GM04503 (cell line): ENCODE measurements around the gene GRK2.

Experiments used
- DNase-seq: peaks from one replicate; pipeline ENCODE4 v3.0.0-alpha.2; 2012; ENCODE audit warnings: low read depth

Gene GRK2

DNA sequence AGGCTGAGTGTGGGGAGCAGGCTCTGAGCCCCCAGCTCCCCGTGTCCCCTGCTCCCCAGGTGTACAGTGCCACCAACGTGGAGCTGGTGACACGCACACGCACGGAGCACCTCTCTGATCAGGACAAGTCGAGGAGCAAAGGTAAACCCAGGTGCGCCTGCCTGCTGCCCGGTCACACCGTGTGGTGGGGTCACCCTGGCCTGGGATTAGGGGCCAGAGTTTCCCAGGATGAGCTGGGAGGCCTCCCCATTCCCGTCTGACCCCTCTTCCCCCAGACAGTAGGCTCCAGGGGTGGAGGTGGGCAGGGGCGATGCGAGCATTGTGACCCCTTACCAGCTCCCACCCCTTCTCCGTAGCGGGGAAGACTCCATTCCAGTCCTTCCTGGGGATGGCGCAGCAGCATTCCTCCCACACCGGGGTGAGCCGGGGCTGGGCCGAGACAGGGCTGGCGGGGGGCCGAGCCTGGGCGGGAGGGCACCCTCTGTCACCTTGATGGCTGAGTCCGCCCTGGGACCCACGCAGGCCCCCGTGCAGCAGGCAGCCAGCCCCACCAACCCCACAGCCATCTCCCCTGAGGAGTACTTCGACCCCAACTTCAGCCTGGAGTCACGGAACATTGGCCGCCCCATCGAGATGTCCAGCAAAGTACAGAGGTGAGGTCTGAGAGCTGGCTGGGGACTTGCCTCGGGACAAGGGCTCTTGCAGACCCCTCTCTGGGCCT lies 33.4 kb downstream of the GRK2 start:
- DNase-seq, result no peak

DNA sequence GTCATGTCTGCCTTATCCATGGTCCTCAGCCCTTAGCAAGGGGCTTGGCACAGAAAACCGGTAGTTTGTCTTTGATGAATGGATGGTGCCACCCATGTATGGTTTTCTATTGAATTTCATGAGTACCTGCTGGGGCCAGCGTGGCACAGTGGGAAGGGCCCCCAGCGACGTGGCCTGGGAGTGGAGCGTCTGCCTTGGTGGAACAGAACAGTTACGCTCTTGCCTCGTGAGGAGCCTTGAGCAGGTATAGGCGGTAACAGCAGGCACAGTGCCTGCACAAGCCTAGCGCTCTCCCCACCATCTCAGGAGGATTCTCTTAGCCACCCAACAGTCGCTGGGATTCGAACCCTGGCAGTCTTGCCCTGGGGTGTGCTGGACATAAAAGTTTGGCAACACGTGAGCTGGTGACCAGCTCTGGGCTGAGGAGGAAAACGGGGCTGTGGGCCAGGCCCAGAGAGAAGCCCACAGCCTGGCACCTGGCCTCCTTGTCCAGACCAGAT lies 34.0 kb downstream of the GRK2 start:
- no peak for DNase-seq

DNA sequence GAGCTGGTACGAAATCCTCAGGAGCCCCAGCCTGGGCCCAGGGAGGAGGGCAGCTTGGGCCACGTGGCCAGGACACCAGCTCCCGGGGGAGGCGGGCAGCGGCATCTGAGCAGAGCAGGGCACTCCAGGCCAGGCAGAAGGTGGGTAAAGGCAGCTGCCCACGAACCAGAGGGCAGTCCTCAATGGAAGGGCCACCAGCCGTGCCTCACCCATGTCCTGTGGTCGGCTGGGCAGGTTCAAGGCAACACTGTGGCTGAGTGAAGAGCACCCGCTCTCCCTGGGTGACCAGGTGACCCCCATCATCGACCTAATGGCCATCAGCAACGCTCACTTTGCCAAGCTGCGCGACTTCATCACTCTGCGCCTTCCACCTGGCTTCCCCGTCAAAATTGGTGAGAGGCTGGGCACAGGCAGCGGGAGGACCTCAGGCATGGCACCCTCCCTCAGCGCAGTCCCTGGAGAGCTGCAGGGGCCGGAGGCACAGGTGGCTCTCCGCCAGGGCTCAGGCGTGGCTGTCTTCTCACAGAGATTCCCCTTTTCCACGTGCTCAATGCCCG lies 34.6 kb downstream of the GRK2 start:
- no peak for DNase-seq

DNA sequence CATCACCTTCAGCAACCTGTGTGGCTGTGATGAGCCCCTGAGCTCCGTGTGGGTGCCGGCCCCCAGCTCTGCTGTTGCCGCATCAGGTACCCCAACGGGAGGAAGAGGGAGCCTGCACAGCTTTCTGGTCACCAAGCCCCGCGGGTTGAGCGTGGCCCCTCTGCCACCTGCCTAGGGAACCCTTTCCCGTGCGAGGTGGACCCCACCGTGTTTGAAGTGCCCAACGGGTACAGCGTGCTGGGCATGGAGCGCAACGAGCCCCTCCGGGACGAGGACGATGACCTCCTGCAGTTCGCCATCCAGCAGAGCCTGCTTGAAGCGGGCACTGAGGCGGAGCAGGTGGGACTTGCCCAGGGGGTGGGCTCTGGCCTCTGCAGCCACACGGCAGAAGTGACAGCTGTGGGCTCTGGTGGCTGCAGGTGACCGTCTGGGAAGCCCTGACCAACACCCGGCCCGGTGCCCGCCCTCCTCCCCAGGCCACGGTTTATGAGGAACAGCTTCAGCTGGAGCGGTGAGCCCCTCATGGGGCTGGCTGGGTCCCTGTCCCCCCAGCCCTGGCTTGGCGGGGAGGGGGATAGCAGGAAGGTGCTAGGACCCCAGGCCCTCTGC lies 35.1 kb downstream of the GRK2 start:
- no peak for DNase-seq

DNA sequence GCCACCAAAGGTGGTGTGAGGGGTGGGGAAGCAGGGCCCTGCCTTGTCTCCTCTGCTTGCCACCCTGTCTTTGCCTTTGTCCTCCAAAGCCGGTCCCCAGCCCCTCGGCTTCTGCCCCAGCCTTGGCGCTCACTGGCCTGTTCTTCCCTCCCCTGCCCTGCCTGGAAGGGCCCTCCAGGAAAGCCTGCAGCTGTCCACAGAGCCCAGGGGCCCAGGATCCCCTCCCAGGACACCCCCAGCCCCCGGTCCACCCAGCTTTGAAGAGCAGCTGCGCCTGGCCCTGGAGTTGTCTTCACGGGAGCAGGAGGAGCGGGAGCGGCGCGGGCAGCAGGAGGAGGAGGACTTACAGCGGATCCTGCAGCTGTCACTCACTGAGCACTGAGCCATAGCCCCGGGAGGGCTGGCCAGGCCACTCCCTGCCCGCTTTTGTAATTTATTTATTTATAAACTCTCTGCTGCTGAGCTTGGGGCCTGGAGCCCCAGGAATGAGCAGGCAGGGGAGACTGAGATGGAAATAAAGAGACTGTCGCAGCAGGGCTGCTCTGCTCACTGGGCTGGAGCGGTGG lies 35.8 kb downstream of the GRK2 start:
- DNase-seq, result no peak

DNA sequence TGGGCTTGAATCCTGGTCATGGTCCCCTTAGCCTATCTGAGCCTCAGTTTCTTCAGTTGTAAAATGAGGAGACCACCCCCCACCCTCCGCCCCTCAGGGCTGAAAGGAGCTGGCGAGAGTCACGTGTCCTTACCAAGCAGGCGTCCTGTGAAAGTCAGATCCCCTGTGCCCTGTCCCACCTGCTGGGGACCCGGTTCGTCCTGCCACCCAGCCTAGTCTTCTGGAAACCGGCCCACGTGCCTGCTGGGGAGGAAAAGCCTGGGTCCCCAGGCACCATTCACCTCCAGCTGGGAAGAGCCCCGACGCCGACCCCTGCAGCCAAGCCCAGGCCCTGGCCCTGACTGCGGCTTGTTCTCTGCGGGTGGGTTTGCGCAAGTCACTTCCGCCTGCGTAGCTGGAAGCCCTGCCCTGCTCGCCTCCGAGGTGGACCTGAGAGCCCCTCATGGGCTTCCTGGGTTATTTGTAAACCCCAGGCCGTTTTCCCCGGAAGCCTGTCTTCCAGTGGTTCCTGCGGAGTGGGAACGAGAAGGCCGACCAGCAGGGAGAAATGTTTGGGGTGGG lies 36.4 kb downstream of the GRK2 start:
- DNase-seq, result no peak

DNA sequence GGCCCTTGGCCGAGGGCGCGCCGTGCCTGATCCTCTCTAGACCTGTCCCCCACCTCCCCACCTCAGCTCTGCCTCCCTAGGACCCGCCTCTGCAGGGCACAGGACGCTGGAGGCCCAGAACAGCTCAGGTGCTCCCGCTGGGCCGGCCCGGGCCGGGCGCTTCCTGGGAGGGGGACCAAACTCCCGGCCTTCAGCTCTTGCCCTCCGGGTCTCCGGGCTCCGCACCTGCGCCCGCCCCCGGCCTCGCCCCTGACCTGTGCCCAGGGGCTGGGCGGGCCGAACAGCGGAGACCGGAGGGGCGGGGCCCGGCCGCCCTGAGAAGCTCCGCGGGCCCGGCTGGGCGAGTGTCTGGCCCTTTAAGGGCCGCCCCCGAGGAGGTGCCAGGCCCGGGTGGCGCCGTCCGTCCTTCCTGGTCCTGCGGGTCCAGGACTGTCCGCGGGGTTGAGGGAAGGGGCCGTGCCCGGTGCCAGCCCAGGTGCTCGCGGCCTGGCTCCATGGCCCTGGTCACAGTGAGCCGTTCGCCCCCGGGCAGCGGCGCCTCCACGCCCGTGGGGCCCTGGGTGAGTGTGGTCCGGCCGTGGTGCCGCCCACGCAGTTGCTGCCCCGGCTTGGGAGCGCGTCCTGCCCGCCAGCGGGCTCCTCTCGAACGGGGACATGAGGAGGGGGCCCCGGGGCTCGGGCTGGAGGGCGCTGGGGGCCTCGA lies 37.0 kb downstream of the GRK2 start, which contains the start of gene SSH3:
Gene SSH3 (plus strand): TSS at position 399 of the 703 bp plus-strand sequence. CDS start 96 bp downstream, at position 495.
- no peak for DNase-seq

DNA sequence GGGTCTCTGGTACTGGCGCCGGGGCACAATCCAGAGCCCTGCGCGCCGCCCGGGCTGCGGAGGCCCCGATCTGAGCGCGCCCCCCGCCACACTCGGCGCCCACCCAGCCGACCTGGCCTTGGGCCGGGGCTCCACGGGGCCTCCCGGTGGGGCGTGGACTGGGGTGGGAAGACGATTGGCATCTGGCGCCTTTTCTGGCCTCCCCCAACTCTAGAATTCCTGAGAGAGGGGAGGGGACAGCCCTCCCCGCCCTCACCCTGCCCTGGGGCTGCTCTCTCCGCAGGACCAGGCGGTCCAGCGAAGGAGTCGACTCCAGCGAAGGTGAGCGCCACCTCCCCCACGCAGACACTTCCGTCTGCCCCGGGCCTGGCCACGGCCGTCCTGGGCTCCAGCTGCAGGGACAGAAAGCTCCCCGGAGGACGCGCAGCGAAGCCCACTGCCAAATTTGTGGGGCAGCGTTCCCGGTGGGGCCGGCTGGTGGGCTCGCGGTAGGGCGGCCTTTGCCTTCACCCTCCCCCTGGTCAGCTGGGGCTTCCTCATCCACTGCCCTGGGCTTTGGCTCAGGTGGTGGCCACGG lies 37.6 kb downstream of the GRK2 start:
- DNase-seq, result no peak

DNA sequence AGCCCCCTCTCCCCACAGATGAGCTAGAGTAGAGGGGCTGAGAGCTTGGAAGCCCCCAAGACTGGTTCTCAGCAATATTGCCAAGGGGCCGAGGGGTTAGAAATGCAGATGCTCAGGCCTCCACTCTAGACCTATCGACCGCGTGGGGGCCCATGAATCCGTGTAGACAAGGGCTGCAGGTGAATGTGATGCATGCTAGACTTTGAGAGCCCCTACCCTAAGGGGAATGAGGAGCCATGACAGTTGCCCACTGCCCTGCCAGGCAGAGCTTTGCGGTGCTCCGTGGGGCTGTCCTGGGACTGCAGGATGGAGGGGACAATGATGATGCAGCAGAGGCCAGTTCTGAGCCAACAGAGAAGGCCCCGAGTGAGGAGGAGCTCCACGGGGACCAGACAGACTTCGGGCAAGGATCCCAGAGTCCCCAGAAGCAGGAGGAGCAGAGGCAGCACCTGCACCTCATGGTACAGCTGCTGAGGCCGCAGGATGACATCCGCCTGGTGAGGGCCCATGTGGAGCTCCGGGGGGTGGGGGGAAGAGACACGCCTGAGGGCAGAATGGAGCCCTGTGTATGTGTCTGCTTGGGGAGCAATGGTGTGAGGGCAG lies 38.3 kb downstream of the GRK2 start:
- no peak for DNase-seq

DNA sequence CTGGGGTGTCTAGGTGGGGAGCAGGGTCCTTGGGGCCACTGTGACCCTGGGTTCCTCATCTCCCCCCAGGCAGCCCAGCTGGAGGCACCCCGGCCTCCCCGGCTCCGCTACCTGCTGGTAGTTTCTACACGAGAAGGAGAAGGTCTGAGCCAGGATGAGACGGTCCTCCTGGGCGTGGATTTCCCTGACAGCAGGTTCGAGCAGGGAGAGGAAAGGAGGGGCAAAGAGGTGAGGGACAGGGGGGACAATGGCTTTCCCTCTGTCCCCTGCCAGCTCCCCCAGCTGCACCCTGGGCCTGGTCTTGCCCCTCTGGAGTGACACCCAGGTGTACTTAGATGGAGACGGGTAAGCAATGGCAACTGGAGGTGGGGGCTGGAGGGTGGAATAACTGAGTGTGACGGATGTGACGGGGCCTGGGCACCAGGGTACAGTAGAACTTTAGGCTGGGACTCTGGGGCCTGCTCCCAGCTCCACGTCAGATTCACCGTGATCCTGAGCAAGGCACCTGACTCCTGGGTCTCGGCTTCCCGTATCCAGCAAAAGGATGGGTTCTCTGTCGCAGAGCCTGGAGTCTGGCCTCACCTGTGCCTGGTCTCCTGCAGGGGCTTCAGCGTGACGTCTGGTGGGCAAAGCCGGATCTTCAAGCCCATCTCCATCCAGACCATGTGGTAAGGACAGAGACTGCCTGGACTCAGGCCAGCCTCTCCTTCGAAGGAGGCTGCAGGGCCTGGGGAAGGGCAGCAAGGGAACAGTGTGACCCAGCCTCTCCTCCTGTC lies 40.7 kb downstream of the GRK2 start:
- DNase-seq, result no peak

DNA sequence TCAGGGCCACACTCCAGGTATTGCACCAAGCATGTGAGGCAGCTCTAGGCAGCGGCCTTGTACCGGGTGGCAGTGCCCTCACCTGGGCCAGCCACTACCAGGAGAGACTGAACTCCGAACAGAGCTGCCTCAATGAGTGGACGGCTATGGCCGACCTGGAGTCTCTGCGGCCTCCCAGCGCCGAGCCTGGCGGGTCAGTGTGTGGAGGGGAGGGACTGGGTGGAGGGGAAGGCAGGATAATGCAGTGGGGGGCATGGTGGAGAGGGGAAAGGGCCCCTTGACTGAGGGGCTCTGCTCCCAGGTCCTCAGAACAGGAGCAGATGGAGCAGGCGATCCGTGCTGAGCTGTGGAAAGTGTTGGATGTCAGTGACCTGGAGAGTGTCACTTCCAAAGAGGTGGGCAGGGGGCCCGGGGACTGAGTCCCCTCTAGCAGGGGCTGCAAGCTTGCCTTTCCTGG lies 41.3 kb downstream of the GRK2 start:
- no peak for DNase-seq

DNA sequence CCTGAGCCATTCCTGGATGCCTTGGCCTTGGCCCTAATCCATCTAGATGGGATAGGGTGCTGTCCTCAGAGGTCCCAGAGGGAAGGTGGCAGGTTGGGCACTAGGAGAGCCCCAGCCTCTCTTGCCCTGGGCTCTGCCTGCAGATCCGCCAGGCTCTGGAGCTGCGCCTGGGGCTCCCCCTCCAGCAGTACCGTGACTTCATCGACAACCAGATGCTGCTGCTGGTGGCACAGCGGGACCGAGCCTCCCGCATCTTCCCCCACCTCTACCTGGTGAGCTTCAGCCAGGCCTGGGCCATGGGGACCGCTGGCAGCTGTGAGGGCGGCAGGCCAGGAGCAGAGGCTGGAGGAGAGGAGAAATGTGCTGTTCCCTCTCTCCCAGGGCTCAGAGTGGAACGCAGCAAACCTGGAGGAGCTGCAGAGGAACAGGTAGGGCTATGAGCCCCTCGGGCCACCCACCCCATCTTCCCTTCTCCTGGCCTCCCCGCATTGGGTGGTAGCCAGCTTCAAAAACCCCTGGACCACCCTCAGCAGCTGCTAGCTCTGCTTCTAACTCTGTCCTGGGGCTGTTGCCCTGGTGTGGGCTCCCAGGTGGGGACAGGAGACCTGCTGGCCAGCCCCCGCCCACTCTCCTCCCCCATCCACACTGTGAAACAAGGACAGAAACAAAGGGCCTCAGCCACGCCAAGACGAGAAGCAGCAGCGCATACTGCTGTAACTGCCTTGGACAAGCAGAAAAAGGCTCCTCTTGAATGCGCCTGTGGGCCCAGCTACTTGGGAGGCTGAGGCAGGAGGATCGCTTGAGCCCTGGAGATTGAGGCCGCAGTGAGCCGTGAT lies 42.0 kb downstream of the GRK2 start:
- no peak for DNase-seq

DNA sequence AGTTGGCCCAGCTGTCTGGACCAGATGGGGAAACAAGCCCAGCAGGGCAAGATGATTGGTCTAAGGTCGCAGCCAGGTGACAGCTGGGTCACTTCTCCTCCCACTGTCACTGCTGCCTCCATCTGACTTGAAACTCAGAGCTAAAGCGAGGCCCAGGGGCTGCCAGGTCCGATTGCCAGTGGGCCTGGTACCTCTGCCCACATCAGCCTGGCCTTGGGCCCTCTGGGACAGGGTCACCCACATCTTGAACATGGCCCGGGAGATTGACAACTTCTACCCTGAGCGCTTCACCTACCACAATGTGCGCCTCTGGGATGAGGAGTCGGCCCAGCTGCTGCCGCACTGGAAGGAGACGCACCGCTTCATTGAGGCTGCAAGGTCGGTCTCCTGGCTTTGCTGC lies 42.9 kb downstream of the GRK2 start:
- DNase-seq, result no peak

DNA sequence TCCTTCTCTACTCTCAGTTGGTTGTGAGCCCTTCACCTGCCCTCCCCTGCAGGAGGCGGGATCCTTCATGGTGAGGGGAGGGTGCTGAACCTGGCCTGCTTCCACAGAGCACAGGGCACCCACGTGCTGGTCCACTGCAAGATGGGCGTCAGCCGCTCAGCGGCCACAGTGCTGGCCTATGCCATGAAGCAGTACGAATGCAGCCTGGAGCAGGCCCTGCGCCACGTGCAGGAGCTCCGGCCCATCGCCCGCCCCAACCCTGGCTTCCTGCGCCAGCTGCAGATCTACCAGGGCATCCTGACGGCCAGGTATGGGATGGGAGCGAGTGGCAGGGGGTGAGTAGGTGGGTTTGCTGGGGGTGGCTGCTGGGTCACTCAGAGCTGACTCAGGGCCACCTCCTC lies 43.4 kb downstream of the GRK2 start:
- no peak for DNase-seq

DNA sequence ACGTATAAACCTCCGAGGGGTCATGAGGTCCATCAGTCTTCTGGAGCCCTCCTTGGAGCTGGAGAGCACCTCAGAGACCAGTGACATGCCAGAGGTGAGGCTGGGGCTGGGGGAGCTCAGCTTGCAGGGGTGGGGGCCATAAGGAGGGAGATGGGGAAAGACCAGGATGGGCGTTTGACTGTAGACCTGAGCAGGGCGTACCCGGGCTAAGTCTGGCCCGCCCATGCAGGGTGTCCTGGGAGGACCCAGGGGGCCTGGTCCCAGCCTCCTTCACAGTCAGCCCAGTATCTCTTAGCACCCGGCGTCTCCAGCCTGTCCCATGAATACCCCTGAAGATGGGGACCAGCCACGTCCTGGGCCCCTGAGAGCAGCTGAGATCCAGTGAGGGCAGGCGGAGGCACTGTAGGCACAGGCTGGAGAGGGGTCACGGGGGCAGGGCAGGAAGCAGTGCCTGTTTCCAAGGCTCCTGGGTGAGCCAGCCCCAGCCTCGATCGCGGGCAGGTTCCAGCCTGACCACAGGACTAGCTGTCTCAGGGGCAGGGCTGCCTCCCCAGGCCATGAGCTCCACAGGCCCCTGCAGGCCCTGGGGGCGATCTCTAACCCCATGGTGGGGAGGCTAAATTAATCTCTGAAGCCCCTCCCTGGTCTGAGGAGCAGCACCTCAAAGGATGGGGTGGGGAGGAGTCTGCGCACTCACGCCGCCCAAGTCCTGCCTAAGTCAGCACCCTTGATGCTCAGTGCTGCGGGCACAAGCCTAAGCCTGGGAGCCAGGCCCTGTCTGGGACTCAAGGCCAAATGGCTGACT lies 44.2 kb downstream of the GRK2 start:
- no peak for DNase-seq

DNA sequence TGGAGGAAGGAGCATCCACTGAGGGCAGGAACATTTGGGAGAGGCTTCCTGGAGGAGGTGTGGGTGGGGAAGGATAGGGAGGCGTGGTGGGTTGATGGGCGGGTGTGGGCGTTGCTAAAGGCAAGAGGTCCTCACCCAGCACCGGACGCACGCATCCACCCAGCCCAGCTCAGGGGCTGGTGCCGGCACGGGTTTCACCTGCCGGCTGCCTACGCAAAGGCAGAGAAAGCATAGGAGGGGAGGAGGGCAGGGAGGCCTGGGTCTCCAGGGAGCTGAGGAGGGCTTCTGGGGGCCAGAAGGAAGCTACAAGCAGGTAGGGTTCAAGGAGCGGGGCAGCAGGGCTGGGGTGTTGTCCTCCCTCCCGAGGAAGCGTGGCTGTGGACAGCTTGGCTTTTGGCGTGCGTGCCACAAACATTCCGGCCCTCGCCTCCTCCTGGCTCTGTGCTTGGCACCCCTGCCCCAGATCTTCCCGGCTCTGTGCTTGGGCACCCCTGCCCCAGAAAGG lies 44.8 kb downstream of the GRK2 start:
- no peak for DNase-seq

DNA sequence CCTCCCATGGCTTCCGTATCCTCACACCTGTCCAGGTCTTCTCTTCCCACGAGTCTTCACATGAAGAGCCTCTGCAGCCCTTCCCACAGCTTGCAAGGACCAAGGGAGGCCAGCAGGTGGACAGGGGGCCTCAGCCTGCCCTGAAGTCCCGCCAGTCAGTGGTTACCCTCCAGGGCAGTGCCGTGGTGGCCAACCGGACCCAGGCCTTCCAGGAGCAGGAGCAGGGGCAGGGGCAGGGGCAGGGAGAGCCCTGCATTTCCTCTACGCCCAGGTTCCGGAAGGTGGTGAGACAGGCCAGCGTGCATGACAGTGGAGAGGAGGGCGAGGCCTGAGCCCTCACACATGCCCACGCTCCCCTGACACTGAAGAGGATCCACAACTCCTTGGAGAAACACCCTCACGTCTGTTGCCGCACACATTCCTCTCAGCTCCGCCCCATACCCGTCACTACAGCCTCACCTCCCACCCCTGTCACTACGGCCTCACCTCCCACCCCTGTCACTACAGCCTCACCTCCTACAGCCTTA lies 45.3 kb downstream of the GRK2 start:
- no peak for DNase-seq
